Brain microvascular endothelial cell (primary cell): Measurements from ENCODE around the gene WRNIP1.

Experiments
- DNase-seq: peaks from one replicate; pipeline ENCODE4 v3.0.0-alpha.2; 2020
- H3K27ac ChIP-seq: fragments of 250-450 bp; sonication (Bioruptor Pico); 2 replicates; pipeline ENCODE4 v1.5.1; 2020; ENCODE audit warnings: mild to moderate bottlenecking, moderate library complexity
- H3K27me3 ChIP-seq: fragments of 250-450 bp; sonication (Bioruptor Pico); replicated peaks from 2 replicates; pipeline ENCODE4 v1.5.1; 2020; ENCODE audit warnings: mild to moderate bottlenecking
- H3K36me3 ChIP-seq: fragments of 250-450 bp; sonication (Bioruptor Pico); replicated peaks from 2 replicates; pipeline ENCODE4 v1.5.1; 2020; ENCODE audit warnings: mild to moderate bottlenecking
- H3K4me3 ChIP-seq: 2 replicates; pipeline ENCODE4 v1.5.1; 2011; ENCODE audit warnings: low read depth, mild to moderate bottlenecking, control low read depth, low read length, moderate library complexity
- CTCF ChIP-seq: IDR thresholded peaks from 2 replicates; pipeline ENCODE4 v1.5.1; 2011; ENCODE audit warnings: low read depth, mild to moderate bottlenecking, moderate library complexity, low read length, control low read depth, inconsistent platforms; ENCODE audit errors: missing control alignments
- in situ Hi-C: cut with HindIII; loops from 2 replicates; pipeline ENCODE4 v1.10.0; 2017; ENCODE audit warnings: low sequenced_read_pairs, low pct_ligation_motif_present

The WRNIP1 gene

GRCh38 chr6:2780102-2780737 is 15.0 kb downstream of the WRNIP1 start:
- in situ Hi-C loops = no loop called here
- no peak overlapping the region for H3K4me3 ChIP-seq
- no peaks in the 10 kb centered on the region for H3K27me3 ChIP-seq
- H3K27ac ChIP-seq = no peak overlapping the region
- H3K36me3 ChIP-seq = peaks cover 18% of the 10 kb centered on the region
- TF ChIP-seq CTCF = no peak
- DNase-seq = no peak

GRCh38 chr6:2781685-2782355 is 16.6 kb downstream of the WRNIP1 start:
- Histone ChIP-seq H3K36me3 (peaks cover 14% of the 10 kb centered on the region), H3K27me3 (no peaks in the 10 kb centered on the region), H3K27ac (no peak overlapping the region), H3K4me3 (no peak overlapping the region)
- DNase-seq = no peak
- in situ Hi-C loops = no loop called here
- no peak for TF ChIP-seq CTCF

- Histone ChIP-seq H3K27ac (no peak overlapping the region), H3K27me3 (no peaks in the 10 kb centered on the region), H3K4me3 (no peak overlapping the region), H3K36me3 (peaks cover 14% of the 10 kb centered on the region)
- TF ChIP-seq CTCF = no peak
- no peak for DNase-seq
- in situ Hi-C loops = no loop called here
Measured at GRCh38 chr6:2782356-2782708, 17.1 kb downstream of the WRNIP1 start.

- Histone ChIP-seq H3K36me3 (peaks cover 14% of the 10 kb centered on the region), H3K27ac (no peak overlapping the region), H3K4me3 (no peak overlapping the region), H3K27me3 (no peaks in the 10 kb centered on the region)
- no peak for DNase-seq
- no peak for TF ChIP-seq CTCF
- in situ Hi-C loops = no loop called here
Measured at GRCh38 chr6:2782825-2783187, 17.6 kb downstream of the WRNIP1 start.

GRCh38 chr6:2783188-2783963 is 18.2 kb downstream of the WRNIP1 start:
- Histone ChIP-seq H3K4me3 (no peak overlapping the region), H3K27me3 (no peaks in the 10 kb centered on the region), H3K27ac (no peak overlapping the region), H3K36me3 (peaks cover 14% of the 10 kb centered on the region)
- no peak for TF ChIP-seq CTCF
- no peak for DNase-seq
- in situ Hi-C loops = no loop called here
